Measurements from ENCODE around the gene ARMCX6.
"Not testable (repeated sequence)": the region's sequence is repeated elsewhere in the genome, so short reads cannot be mapped to it uniquely, and the experiment has no call there.

The ARMCX6 gene

GRCh38 chrX:101617211-101618191 lies at the start of gene ARMCX6:
Gene ARMCX6 (minus strand): TSS chrX:101618000. CDS start chrX:101616620, 1,380 bp downstream.
- peak; percentile 28 for TF ChIP-seq CTCF (IDR thresholded peaks at IDR 0.05; ENCODE audit: low read depth, low read length, missing control alignments)
- DNase-seq (ENCODE audit: low read depth) = peak; percentile 54
- H3K4me3 ChIP-seq (ENCODE audit: low read depth, low read length) = peak within 1 kb of the TSS; percentile 55

- DNase-seq (ENCODE audit: low read depth) = no peak
- peak within 1 kb of the TSS; percentile 67 for H3K4me3 ChIP-seq (ENCODE audit: low read depth, low read length)
- no peak for TF ChIP-seq CTCF (IDR thresholded peaks at IDR 0.05; ENCODE audit: low read depth, low read length, missing control alignments)
These were observed 41.8 kb upstream of the ARMCX6 start, which contains the start of gene ARMCX2 for GRCh38 chrX:101659601-101660063. Gene ARMCX2 (minus strand): TSS chrX:101659850. CDS start chrX:101657588, 2,262 bp downstream.

GRCh38 chrX:101658661-101659491 lies 41.1 kb upstream of the ARMCX6 start:
- TF ChIP-seq CTCF (IDR thresholded peaks at IDR 0.05; ENCODE audit: low read depth, low read length, missing control alignments) = no peak
- H3K4me3 ChIP-seq (ENCODE audit: low read depth, low read length) = peak overlapping the region; percentile 67
- no peak for DNase-seq (ENCODE audit: low read depth)

GRCh38 chrX:101657495-101657894 lies 39.7 kb upstream of the ARMCX6 start:
- DNase-seq (ENCODE audit: low read depth) = no peak
- no peak for TF ChIP-seq CTCF (IDR thresholded peaks at IDR 0.05; ENCODE audit: low read depth, low read length, missing control alignments)
- H3K4me3 ChIP-seq (ENCODE audit: low read depth, low read length) = no peak overlapping the region

- no peak for DNase-seq (ENCODE audit: low read depth)
- no peak for TF ChIP-seq CTCF (IDR thresholded peaks at IDR 0.05; ENCODE audit: low read depth, low read length, missing control alignments)
These were observed 39.0 kb upstream of the ARMCX6 start for GRCh38 chrX:101656817-101657216.

GRCh38 chrX:101655534-101655933 lies 37.7 kb upstream of the ARMCX6 start:
- no peak for TF ChIP-seq CTCF (IDR thresholded peaks at IDR 0.05; ENCODE audit: low read depth, low read length, missing control alignments)
- no peak overlapping the region for H3K4me3 ChIP-seq (ENCODE audit: low read depth, low read length)
- DNase-seq (ENCODE audit: low read depth) = no peak

More at GRCh38 chrX:101656817-101657216, 39.0 kb upstream of the ARMCX6 start:
- no peak overlapping the region for H3K4me3 ChIP-seq (ENCODE audit: low read depth, low read length)

GRCh38 chrX:101647716-101648115 lies 29.9 kb upstream of the ARMCX6 start:
- DNase-seq (ENCODE audit: low read depth); H3K4me3 ChIP-seq (ENCODE audit: low read depth, low read length): not testable (repeated sequence)
